B cell (primary cell): Measurements from ENCODE around the gene NEDD4.

Experiments
- EZH2 ChIP-seq: IDR thresholded peaks from 2 replicates; pipeline ENCODE4 v1.6.1; 2012; ENCODE audit warnings: borderline replicate concordance, low read depth, mild to moderate bottlenecking, moderate library complexity, low read length; ENCODE audit not compliant: insufficient read depth, poor library complexity, severe bottlenecking
- TF ChIP-seq, protein P1 (sequence below): fragments of 200-600 bp; IDR thresholded peaks from one replicate; pipeline ENCODE4 v1.8.0; 2022; ENCODE audit warnings: antibody characterized with exemption, mild to moderate bottlenecking

DNA sequence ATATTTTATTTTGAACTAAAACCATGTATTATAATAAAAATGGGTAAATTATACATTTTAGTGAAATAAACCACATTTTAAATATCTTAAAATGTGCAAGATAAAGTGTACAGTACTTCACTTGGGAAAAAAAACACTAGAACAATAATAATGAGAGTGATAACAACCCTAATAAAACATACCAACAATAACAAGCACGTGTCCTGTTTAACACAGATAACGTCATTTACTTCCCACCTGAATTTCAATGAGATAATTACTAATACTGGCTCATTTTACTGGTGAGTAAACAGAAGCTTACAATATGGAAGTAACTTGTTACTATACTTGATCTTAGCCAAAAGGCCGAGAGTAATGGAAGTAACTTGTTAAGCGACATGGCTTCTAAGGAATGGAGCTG is 140.3 kb downstream of the NEDD4 start:
- TF ChIP-seq, protein P1, sequence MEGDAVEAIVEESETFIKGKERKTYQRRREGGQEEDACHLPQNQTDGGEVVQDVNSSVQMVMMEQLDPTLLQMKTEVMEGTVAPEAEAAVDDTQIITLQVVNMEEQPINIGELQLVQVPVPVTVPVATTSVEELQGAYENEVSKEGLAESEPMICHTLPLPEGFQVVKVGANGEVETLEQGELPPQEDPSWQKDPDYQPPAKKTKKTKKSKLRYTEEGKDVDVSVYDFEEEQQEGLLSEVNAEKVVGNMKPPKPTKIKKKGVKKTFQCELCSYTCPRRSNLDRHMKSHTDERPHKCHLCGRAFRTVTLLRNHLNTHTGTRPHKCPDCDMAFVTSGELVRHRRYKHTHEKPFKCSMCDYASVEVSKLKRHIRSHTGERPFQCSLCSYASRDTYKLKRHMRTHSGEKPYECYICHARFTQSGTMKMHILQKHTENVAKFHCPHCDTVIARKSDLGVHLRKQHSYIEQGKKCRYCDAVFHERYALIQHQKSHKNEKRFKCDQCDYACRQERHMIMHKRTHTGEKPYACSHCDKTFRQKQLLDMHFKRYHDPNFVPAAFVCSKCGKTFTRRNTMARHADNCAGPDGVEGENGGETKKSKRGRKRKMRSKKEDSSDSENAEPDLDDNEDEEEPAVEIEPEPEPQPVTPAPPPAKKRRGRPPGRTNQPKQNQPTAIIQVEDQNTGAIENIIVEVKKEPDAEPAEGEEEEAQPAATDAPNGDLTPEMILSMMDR, result no peak
- no peak for TF ChIP-seq EZH2
